ENCODE measurements around the gene SLC39A11. TPM values are rescaled to one million over a fixed set of nuclear protein-coding genes. Genes with fewer than 3 reads are reported as not detected.

Gene SLC39A11
- total RNA-seq, 2 donors from 2014 or later: 23.3 to 32.5 TPM

- H3K27ac Mint-ChIP-seq: no peak overlapping the region
Measured at GRCh38 chr17:72967277-72967970, 125.1 kb downstream of the SLC39A11 start.

GRCh38 chr17:72962106-72962505, 130.4 kb downstream of the SLC39A11 start:
- no peak overlapping the region for H3K27ac Mint-ChIP-seq
- no peak for DNase-seq
- no peaks in the 10 kb centered on the region for H3K27me3 Mint-ChIP-seq
- no peaks in the 10 kb centered on the region for H3K36me3 Mint-ChIP-seq (ENCODE audit: low read depth)
- H3K9me3 ChIP-seq (ENCODE audit: control insufficient read depth, low read length, poor library complexity, severe bottlenecking): no peaks in the 10 kb centered on the region
- H3K4me1 Mint-ChIP-seq: peaks cover 4% of the 10 kb centered on the region
- H3K4me3 Mint-ChIP-seq: no peak overlapping the region
- no peak for ATAC-seq

More at GRCh38 chr17:72967277-72967970, 125.1 kb downstream of the SLC39A11 start:
- no peak overlapping the region for H3K4me3 Mint-ChIP-seq
- DNase-seq: no peak
- no peaks in the 10 kb centered on the region for H3K27me3 Mint-ChIP-seq
- H3K36me3 Mint-ChIP-seq (ENCODE audit: low read depth): no peaks in the 10 kb centered on the region
- peaks cover 7% of the 10 kb centered on the region for H3K4me1 Mint-ChIP-seq
- no peak for ATAC-seq
- no peaks in the 10 kb centered on the region for H3K9me3 ChIP-seq (ENCODE audit: control insufficient read depth, low read length, poor library complexity, severe bottlenecking)

GRCh38 chr17:72955391-72956140, 136.9 kb downstream of the SLC39A11 start:
- DNase-seq: no peak
- Mint-ChIP-seq H3K4me3 (no peak overlapping the region), H3K4me1 (peaks cover 9% of the 10 kb centered on the region), H3K27me3 (no peaks in the 10 kb centered on the region), H3K36me3 (ENCODE audit: low read depth) (no peaks in the 10 kb centered on the region), H3K27ac (no peak overlapping the region)
- ATAC-seq: no peak
- H3K9me3 ChIP-seq (ENCODE audit: control insufficient read depth, low read length, poor library complexity, severe bottlenecking): no peaks in the 10 kb centered on the region

GRCh38 chr17:72954579-72954978, 137.9 kb downstream of the SLC39A11 start:
- H3K9me3 ChIP-seq (ENCODE audit: control insufficient read depth, low read length, poor library complexity, severe bottlenecking): no peaks in the 10 kb centered on the region
- DNase-seq (no peak), ATAC-seq (no peak)
- no peak overlapping the region for H3K4me3 Mint-ChIP-seq
- H3K4me1 Mint-ChIP-seq: peaks cover 8% of the 10 kb centered on the region
- no peak overlapping the region for H3K27ac Mint-ChIP-seq
- no peaks in the 10 kb centered on the region for H3K27me3 Mint-ChIP-seq
- no peaks in the 10 kb centered on the region for H3K36me3 Mint-ChIP-seq (ENCODE audit: low read depth)

GRCh38 chr17:72953621-72954020, 138.9 kb downstream of the SLC39A11 start:
- H3K4me1 Mint-ChIP-seq: peaks cover 8% of the 10 kb centered on the region
- H3K27ac Mint-ChIP-seq: peak overlapping the region; percentile 47
- no peak overlapping the region for H3K4me3 Mint-ChIP-seq
- no peaks in the 10 kb centered on the region for H3K36me3 Mint-ChIP-seq (ENCODE audit: low read depth)
- no peaks in the 10 kb centered on the region for H3K27me3 Mint-ChIP-seq
- DNase-seq (no peak), ATAC-seq (no peak)
- no peaks in the 10 kb centered on the region for H3K9me3 ChIP-seq (ENCODE audit: control insufficient read depth, low read length, poor library complexity, severe bottlenecking)

- Mint-ChIP-seq H3K4me3 (no peak overlapping the region), H3K36me3 (ENCODE audit: low read depth) (no peaks in the 10 kb centered on the region), H3K27ac (peak overlapping the region; percentile 47), H3K4me1 (peaks cover 10% of the 10 kb centered on the region), H3K27me3 (no peaks in the 10 kb centered on the region)
- ATAC-seq (no peak), DNase-seq (no peak)
- H3K9me3 ChIP-seq (ENCODE audit: control insufficient read depth, low read length, poor library complexity, severe bottlenecking): no peaks in the 10 kb centered on the region
Measured at GRCh38 chr17:72952641-72953315, 139.7 kb downstream of the SLC39A11 start.

GRCh38 chr17:72952220-72952619, 140.3 kb downstream of the SLC39A11 start:
- DNase-seq (no peak), ATAC-seq (no peak)
- H3K27me3 Mint-ChIP-seq: no peaks in the 10 kb centered on the region
- H3K27ac Mint-ChIP-seq: peak overlapping the region; percentile 62
- H3K4me3 Mint-ChIP-seq: no peak overlapping the region
- no peaks in the 10 kb centered on the region for H3K9me3 ChIP-seq (ENCODE audit: control insufficient read depth, low read length, poor library complexity, severe bottlenecking)
- H3K4me1 Mint-ChIP-seq: peaks cover 13% of the 10 kb centered on the region
- peaks cover 2% of the 10 kb centered on the region for H3K36me3 Mint-ChIP-seq (ENCODE audit: low read depth)

- no peak for DNase-seq
- Mint-ChIP-seq H3K27ac (no peak overlapping the region), H3K4me3 (no peak overlapping the region), H3K4me1 (peaks cover 10% of the 10 kb centered on the region), H3K36me3 (ENCODE audit: low read depth) (peaks cover 3% of the 10 kb centered on the region), H3K27me3 (no peaks in the 10 kb centered on the region)
- no peak for ATAC-seq
- no peaks in the 10 kb centered on the region for H3K9me3 ChIP-seq (ENCODE audit: control insufficient read depth, low read length, poor library complexity, severe bottlenecking)
Measured at GRCh38 chr17:72950242-72950931, 142.1 kb downstream of the SLC39A11 start.

- Mint-ChIP-seq H3K4me3 (no peak overlapping the region), H3K27ac (no peak overlapping the region), H3K36me3 (ENCODE audit: low read depth) (peaks cover 6% of the 10 kb centered on the region), H3K4me1 (peaks cover 10% of the 10 kb centered on the region), H3K27me3 (no peaks in the 10 kb centered on the region)
- no peaks in the 10 kb centered on the region for H3K9me3 ChIP-seq (ENCODE audit: control insufficient read depth, low read length, poor library complexity, severe bottlenecking)
- no peak for DNase-seq
- no peak for ATAC-seq
Measured at GRCh38 chr17:72948115-72948514, 144.4 kb downstream of the SLC39A11 start.

- H3K9me3 ChIP-seq (ENCODE audit: control insufficient read depth, low read length, poor library complexity, severe bottlenecking): no peaks in the 10 kb centered on the region
- DNase-seq: no peak
- ATAC-seq: no peak
Measured at GRCh38 chr17:72947475-72947874, 145.0 kb downstream of the SLC39A11 start.

GRCh38 chr17:72946696-72947095, 145.8 kb downstream of the SLC39A11 start:
- no peaks in the 10 kb centered on the region for H3K9me3 ChIP-seq (ENCODE audit: control insufficient read depth, low read length, poor library complexity, severe bottlenecking)
- H3K27ac Mint-ChIP-seq: no peak overlapping the region
- ATAC-seq (no peak), DNase-seq (no peak)
- no peak overlapping the region for H3K4me3 Mint-ChIP-seq
- H3K36me3 Mint-ChIP-seq (ENCODE audit: low read depth): peaks cover 8% of the 10 kb centered on the region
- H3K27me3 Mint-ChIP-seq: no peaks in the 10 kb centered on the region
- H3K4me1 Mint-ChIP-seq: peaks cover 8% of the 10 kb centered on the region

More at GRCh38 chr17:72947475-72947874, 145.0 kb downstream of the SLC39A11 start:
- Mint-ChIP-seq H3K27ac (no peak overlapping the region), H3K4me1 (peaks cover 9% of the 10 kb centered on the region), H3K27me3 (no peaks in the 10 kb centered on the region), H3K36me3 (ENCODE audit: low read depth) (peaks cover 8% of the 10 kb centered on the region), H3K4me3 (no peak overlapping the region)

GRCh38 chr17:72946156-72946555, 146.3 kb downstream of the SLC39A11 start:
- no peak overlapping the region for H3K27ac Mint-ChIP-seq
- H3K4me3 Mint-ChIP-seq: no peak overlapping the region
- no peaks in the 10 kb centered on the region for H3K27me3 Mint-ChIP-seq
- peaks cover 8% of the 10 kb centered on the region for H3K36me3 Mint-ChIP-seq (ENCODE audit: low read depth)
- no peak for DNase-seq
- no peak for ATAC-seq
- no peaks in the 10 kb centered on the region for H3K9me3 ChIP-seq (ENCODE audit: control insufficient read depth, low read length, poor library complexity, severe bottlenecking)
- peaks cover 8% of the 10 kb centered on the region for H3K4me1 Mint-ChIP-seq

- Mint-ChIP-seq H3K4me3 (no peak overlapping the region), H3K27me3 (no peaks in the 10 kb centered on the region), H3K4me1 (peaks cover 8% of the 10 kb centered on the region), H3K27ac (no peak overlapping the region), H3K36me3 (ENCODE audit: low read depth) (peaks cover 8% of the 10 kb centered on the region)
- no peaks in the 10 kb centered on the region for H3K9me3 ChIP-seq (ENCODE audit: control insufficient read depth, low read length, poor library complexity, severe bottlenecking)
- no peak for ATAC-seq
- DNase-seq: no peak
Measured at GRCh38 chr17:72945473-72945872, 147.0 kb downstream of the SLC39A11 start.
